Erythroblast (primary cell): Measurements from ENCODE around the gene LBH.

ENCODE experiments used
- GATA1 ChIP-seq: IDR thresholded peaks from 2 replicates; pipeline ENCODE4 v1.6.1; 2011; ENCODE audit warnings: low read depth, mild to moderate bottlenecking, control low read depth, low read length, moderate library complexity
- POLR2A ChIP-seq: IDR thresholded peaks from 2 replicates; pipeline ENCODE4 v1.6.1; 2011; ENCODE audit warnings: mild to moderate bottlenecking, low read length

GRCh38 chr2:30255026-30255425 is 23.7 kb downstream of the LBH start:
- no peak for TF ChIP-seq POLR2A
- TF ChIP-seq GATA1 = no peak
